GM12874 (cell line): ENCODE results near the gene GRM4.

Experiments used
- CTCF ChIP-seq: IDR thresholded peaks from 2 replicates; pipeline ENCODE4 v1.5.1; 2011; ENCODE audit warnings: low read depth, mild to moderate bottlenecking, control low read depth, low read length, moderate library complexity; ENCODE audit not compliant: insufficient read depth

The GRM4 gene

GRCh38 chr6:34144581-34145160 is 1.2 kb downstream of the GRM4 start:
- TF ChIP-seq CTCF = no peak

GRCh38 chr6:34143884-34144580 is 1.9 kb downstream of the GRM4 start:
- peak; percentile 30; the same call in 1 of the 2 replicates for TF ChIP-seq CTCF

GRCh38 chr6:34143196-34143883 is 2.5 kb downstream of the GRM4 start:
- TF ChIP-seq CTCF = no peak

- TF ChIP-seq CTCF = no peak
Observed at GRCh38 chr6:34142061-34142998, 3.6 kb downstream of the GRM4 start.

GRCh38 chr6:34140075-34140474 is 5.8 kb downstream of the GRM4 start:
- no peak for TF ChIP-seq CTCF

GRCh38 chr6:34138914-34139510 is 6.9 kb downstream of the GRM4 start:
- no peak for TF ChIP-seq CTCF
